Activated T-helper 17 cell treated with anti-CD3 and anti-CD28 coated beads, Interleukin-2, amount 50 U/mL, for 72 hours (primary cell): ENCODE data around the gene CD207. TPM values are rescaled to one million over a fixed set of nuclear protein-coding genes. Genes with fewer than 3 reads are reported as not detected.
A peak's percentile ranks its signal among the peaks of the same experiment; 100 is the strongest.

ENCODE experiments used
- ATAC-seq: fragments of 150-1000 bp; cut with Tn5 transposase; replicated peaks from 2 replicates; pipeline ENCODE4 v1.10.0; 2021; ENCODE audit warnings: mild to moderate bottlenecking, moderate library complexity
- H3K27ac Mint-ChIP-seq: one replicate; pipeline ENCODE4 v1.8.0; 2022; ENCODE audit warnings: mixed read lengths
- H3K27me3 Mint-ChIP-seq: one replicate; pipeline ENCODE4 v1.8.0; 2022; ENCODE audit warnings: mixed read lengths
- H3K36me3 Mint-ChIP-seq: one replicate; pipeline ENCODE4 v1.8.0; 2022; ENCODE audit warnings: low read depth, mild to moderate bottlenecking, mixed read lengths
- H3K4me1 Mint-ChIP-seq: one replicate; pipeline ENCODE4 v1.8.0; 2022; ENCODE audit warnings: mixed read lengths
- H3K4me3 Mint-ChIP-seq: one replicate; pipeline ENCODE4 v1.8.0; 2022; ENCODE audit warnings: mild to moderate bottlenecking, mixed read lengths
- H3K9me3 Mint-ChIP-seq: one replicate; pipeline ENCODE4 v1.8.0; 2022; ENCODE audit warnings: mixed read lengths
- total RNA-seq, 2 donors: library from RNA; stranded (reverse); gene quantifications; one replicate each; pipeline ENCODE4 v1.2.3, GENCODE V29; 2022

The CD207 gene
- total RNA-seq, 2 donors from 2014 or later: not detected

DNA sequence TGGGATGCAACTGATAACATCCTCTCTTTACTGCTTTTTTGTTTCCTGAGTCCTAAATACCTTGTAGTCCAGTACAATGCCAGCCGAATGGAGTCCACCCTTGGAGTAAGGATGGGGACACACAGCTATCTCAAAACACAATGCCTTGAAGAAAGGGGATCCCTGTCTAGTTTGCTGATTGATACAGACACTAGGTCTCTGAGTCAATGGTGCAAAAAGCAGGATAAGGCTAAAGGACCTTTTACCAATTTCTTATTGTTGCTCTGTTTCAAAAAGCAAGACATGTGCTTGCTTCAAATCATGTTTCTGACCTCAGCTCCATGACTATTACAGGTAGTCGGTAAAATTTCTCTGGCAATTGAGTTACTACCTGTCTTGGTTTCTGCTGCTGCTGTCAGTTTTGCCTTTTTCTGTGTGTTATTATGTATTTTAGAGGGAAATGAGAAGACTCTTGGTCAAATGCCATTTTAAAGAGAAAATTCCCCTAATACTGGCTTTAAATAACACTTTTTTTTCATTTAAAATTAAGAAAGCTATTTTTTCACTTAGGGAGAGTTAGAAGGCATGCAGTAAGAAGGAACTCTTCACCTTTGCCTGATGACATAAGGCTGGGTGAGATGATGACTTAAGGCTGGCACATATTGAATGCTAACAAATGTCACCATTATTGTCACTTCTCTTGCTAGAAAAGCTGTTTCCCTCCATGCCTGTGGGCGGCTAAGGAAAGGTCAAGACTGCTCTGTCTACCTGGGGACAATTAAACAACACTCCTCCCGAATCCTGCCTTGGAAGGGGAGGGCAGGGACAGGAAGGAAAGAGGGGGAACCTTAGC, 40.2 kb downstream of the CD207 start:
- no peak overlapping the region for H3K27ac Mint-ChIP-seq
- H3K4me1 Mint-ChIP-seq: no peaks in the 10 kb centered on the region
- ATAC-seq: no peak
- peaks cover 35% of the 10 kb centered on the region for H3K27me3 Mint-ChIP-seq
- H3K36me3 Mint-ChIP-seq: no peaks in the 10 kb centered on the region
- H3K9me3 Mint-ChIP-seq: peaks cover 4% of the 10 kb centered on the region
- no peak overlapping the region for H3K4me3 Mint-ChIP-seq

DNA sequence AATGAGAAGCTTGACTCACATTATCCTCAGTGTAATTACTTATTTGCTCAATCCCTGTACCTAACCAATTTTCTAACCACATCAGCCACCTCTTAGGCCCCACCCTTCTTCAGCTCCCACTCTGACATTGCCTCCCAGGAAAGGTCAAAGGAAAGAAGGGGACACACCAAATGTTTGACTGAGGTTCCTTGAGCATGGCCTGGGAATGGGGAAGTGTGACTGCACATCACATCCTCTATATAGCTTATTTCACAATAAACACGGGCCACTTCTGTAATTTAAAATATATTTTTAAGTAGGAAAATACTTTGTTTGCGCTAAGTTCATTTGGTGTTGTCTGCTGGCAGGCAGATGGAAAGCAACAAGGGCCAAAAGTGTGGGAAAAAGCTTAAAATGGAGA, 42.2 kb downstream of the CD207 start:
- H3K27ac Mint-ChIP-seq: no peak overlapping the region
- H3K36me3 Mint-ChIP-seq: no peaks in the 10 kb centered on the region
- ATAC-seq: no peak
- no peak overlapping the region for H3K4me3 Mint-ChIP-seq
- peaks cover 38% of the 10 kb centered on the region for H3K27me3 Mint-ChIP-seq
- no peaks in the 10 kb centered on the region for H3K4me1 Mint-ChIP-seq
- no peaks in the 10 kb centered on the region for H3K9me3 Mint-ChIP-seq

DNA sequence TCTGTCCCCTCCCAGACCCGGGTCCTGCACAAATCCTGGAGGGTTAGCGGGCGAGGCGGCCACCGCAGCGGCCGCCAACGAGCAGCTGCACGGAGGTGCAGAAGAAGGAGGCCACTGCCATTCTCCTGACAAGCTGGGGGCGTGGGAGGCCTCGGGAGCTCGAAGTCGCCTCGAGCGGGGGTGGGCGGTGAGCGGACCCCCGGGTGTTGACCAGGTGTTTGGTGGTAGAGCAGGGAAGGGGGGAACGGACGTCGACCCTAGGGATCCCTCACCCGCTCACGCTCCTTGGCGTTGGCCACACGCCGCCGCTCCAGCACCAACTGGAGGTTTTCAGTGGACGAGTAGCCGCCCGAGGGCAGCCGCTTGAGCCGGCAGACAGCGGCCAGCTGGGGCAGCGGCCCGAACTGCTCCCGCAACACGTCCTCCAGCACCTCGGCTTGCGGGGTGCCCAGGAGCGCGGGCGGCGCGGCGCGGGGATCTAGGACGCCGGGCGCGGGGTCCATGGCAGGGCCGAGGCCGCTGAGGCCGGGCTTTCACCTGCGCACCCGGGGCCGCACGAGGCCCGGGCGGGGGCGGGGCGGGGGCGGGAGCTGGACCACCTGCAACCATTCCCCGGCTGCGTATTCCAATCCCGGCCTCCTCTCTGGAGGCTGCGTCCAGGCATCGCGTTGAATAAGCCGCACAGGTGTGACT, 45.3 kb downstream of the CD207 start, which contains the start of gene FIGLA:
FIGLA (minus strand) TSS at position 508 of the 693 bp plus-strand sequence; CDS start at position 503, 5 bp downstream.
- ATAC-seq: peak; percentile 16
- no peaks in the 10 kb centered on the region for H3K4me1 Mint-ChIP-seq
- no peaks in the 10 kb centered on the region for H3K36me3 Mint-ChIP-seq
- peaks cover 54% of the 10 kb centered on the region for H3K27me3 Mint-ChIP-seq
- no peaks in the 10 kb centered on the region for H3K9me3 Mint-ChIP-seq
- H3K4me3 Mint-ChIP-seq: peak within 1 kb of the TSS; percentile 50
- no peak within 1 kb of the TSS for H3K27ac Mint-ChIP-seq

DNA sequence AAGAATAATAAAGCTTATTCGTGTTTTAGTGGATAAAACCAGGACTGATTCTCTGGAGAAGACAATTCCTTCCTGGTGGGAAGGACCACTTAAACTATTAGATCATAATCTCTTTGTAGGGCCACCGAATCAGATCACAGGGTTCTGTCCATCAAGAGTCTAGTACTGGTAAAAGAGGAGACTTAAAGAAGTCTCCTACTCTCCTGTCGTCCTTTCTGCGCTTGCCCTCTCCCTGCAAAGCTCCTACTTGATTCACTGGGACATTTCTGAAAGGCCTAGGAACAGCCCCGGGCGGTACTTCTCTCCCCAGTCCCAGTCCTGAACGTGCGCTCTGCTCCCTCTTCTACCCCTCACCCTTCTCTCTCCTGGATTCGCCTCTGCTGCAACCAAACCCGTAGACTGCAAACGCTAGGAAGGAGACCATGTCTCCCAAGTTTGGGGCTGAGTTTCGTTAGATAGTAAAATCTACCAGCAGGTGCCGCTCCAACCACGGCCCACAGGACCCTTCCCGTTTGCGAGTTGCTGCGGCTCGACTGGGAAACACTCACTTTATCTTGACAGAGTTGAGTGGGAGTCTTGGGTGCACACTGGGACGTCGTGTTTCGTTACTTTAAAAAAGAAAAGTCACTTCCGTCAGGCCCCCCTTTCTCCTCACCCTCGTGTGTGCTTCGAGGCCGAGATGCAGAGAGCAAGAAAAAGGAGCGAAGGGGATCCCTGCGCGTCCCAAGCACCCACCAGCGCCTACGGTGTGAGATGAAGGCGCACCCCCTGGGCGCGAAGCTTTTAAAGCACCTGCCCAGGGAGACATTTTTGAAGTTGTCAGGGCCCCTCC, 46.1 kb downstream of the CD207 start:
- Mint-ChIP-seq H3K9me3 (no peaks in the 10 kb centered on the region), H3K4me1 (no peaks in the 10 kb centered on the region), H3K27ac (no peak overlapping the region), H3K4me3 (peak overlapping the region; percentile 50), H3K27me3 (peaks cover 51% of the 10 kb centered on the region), H3K36me3 (no peaks in the 10 kb centered on the region)
- peak; percentile 77 for ATAC-seq

DNA sequence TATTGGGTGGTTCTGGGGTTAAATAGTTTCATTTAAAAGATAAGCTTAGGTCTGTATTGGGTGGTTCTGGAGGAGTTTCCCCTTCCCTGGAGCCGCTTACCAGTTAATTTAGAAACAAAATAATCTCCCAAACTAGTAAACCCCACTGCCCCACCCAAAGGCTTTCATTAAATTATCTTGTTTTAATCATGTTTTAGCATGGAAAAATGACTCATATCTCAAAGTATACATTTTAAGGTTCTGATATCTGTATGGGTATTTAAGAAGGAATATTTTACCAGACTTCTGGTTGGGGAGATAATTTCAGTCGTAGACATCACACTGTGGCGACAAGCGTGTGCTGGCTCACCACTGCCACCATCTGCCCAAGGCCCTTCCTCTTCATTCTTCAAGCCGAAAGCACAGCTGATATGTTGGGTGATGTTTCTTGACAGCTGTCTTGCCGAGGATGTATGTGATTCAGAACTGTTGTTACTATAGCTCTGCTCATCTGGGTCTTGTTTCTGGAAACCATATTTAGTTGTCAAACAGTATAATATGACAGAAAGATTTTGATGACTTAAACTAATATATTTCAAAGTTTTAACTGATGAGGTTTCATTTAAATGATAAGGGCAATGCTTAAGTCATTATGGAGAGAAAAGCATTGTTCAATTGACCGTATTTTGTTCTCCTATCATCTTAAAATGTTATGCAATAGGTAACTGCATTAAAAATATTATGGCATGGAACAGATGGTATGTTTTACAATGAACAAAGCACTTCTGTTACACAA, 50.3 kb downstream of the CD207 start:
- Mint-ChIP-seq H3K4me3 (no peak overlapping the region), H3K27ac (no peak overlapping the region), H3K27me3 (peaks cover 29% of the 10 kb centered on the region), H3K4me1 (no peaks in the 10 kb centered on the region), H3K9me3 (no peaks in the 10 kb centered on the region), H3K36me3 (no peaks in the 10 kb centered on the region)
- ATAC-seq: peak; percentile 52

DNA sequence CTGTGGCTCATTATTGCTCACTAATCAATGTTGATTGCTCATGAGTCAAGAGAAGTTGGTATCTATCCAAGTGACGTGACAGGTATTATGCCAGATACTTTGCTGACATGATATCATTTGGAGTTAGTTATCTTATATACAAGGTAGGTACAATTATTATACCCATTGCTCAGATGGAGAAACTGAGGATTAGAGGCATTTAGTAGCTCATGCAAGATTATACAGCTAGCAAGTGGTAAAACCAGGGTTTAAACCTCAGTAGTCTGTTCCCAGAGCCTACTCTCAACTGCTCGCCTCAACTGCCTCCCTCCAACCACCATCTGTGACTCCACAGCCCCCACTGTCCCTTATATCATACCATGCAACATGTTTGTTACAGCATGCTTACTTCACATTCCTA, 51.3 kb downstream of the CD207 start:
- Mint-ChIP-seq H3K4me1 (no peaks in the 10 kb centered on the region), H3K9me3 (no peaks in the 10 kb centered on the region), H3K4me3 (no peak overlapping the region), H3K27me3 (peaks cover 29% of the 10 kb centered on the region), H3K27ac (no peak overlapping the region), H3K36me3 (no peaks in the 10 kb centered on the region)
- ATAC-seq: no peak

Other genes with a start within 250 kb of the CD207 start
- gene ADD2, start 67.6 kb downstream of the CD207 start, total RNA-seq: 1 to 10 TPM; 2.0 to 7.4 TPM
- gene FIGLA, start 45.2 kb downstream of the CD207 start, total RNA-seq: not detected
- gene CLEC4F, start 15.2 kb downstream of the CD207 start, total RNA-seq: under 1 TPM in 1 of 2 donors, not detected in 1; 0.35 TPM
- not detected for gene VAX2, start 64.8 kb upstream of the CD207 start, total RNA-seq
- not detected for gene ATP6V1B1, start 100.1 kb upstream of the CD207 start, total RNA-seq
- gene ANKRD53, start 142.8 kb upstream of the CD207 start, total RNA-seq: under 1 TPM in 1 of 2 donors, not detected in 1; 0.56 TPM
- 10 to 100 TPM; 27.2 to 66.9 TPM for gene TEX261, start 159.1 kb upstream of the CD207 start, total RNA-seq
- 10 to 100 TPM; 44.1 to 55.4 TPM for gene NAGK, start 232.8 kb upstream of the CD207 start, total RNA-seq